Activated T-cell treated with anti-CD3 and anti-CD28 coated beads, Interleukin-2, amount 50 U/mL, for 72 hours (primary cell): ENCODE data around the gene ALDH3B2. TPM values are rescaled to one million over a fixed set of nuclear protein-coding genes. Genes with fewer than 3 reads are reported as not detected.
"Not testable (repeated sequence)": the region's sequence is repeated elsewhere in the genome, so short reads cannot be mapped to it uniquely, and the experiment has no call there.

ENCODE experiments used
- ATAC-seq, 2 donors: fragments of 150-1000 bp; cut with Tn5 transposase; replicated peaks in 1 of 2; 2 replicates each; pipeline ENCODE4 v1.10.0; 2021; ENCODE audit warnings: moderate library complexity in 2 of 2, mild to moderate bottlenecking in 1 of 2
- DNase-seq, 2 donors: peaks; one replicate each; pipeline ENCODE4 v3.0.0; 2021 to 2022; ENCODE audit warnings: mixed read lengths in 1 of 2
- H3K27ac Mint-ChIP-seq: one replicate; pipeline ENCODE4 v1.8.0; 2022; ENCODE audit warnings: mild to moderate bottlenecking, moderate library complexity, mixed read lengths
- H3K27me3 Mint-ChIP-seq: one replicate; pipeline ENCODE4 v1.8.0; 2022; ENCODE audit warnings: low read depth, mixed read lengths
- H3K36me3 Mint-ChIP-seq, 2 donors: one replicate each; pipeline ENCODE4 v1.8.0; 2022; ENCODE audit warnings: mixed read lengths in 2 of 2, mild to moderate bottlenecking in 1 of 2; ENCODE audit not compliant: insufficient read depth in 2 of 2
- H3K4me1 Mint-ChIP-seq: one replicate; pipeline ENCODE4 v1.8.0; 2022; ENCODE audit warnings: low read depth, mixed read lengths
- H3K4me3 Mint-ChIP-seq, 2 donors: one replicate each; pipeline ENCODE4 v1.8.0; 2022; ENCODE audit warnings: mild to moderate bottlenecking in 2 of 2, mixed read lengths in 2 of 2, moderate library complexity in 2 of 2
- H3K9me3 Mint-ChIP-seq, 2 donors: one replicate each; pipeline ENCODE4 v1.8.0; 2022; ENCODE audit warnings: mixed read lengths in 2 of 2
- total RNA-seq, 2 donors: library from RNA; stranded (reverse); gene quantifications; one replicate each; pipeline ENCODE4 v1.2.3, GENCODE V29; 2022

ALDH3B2 gene
- total RNA-seq, 2 donors from 2014 or later, result not detected

GRCh38 chr11:67620621-67621020 is 53.8 kb downstream of the ALDH3B2 start:
- not testable (repeated sequence) for ATAC-seq, H3K4me3 Mint-ChIP-seq, H3K36me3 Mint-ChIP-seq, H3K27me3 Mint-ChIP-seq, H3K9me3 Mint-ChIP-seq, H3K4me1 Mint-ChIP-seq, DNase-seq, H3K27ac Mint-ChIP-seq

- not testable (repeated sequence) for H3K36me3 Mint-ChIP-seq, H3K9me3 Mint-ChIP-seq, DNase-seq, ATAC-seq, H3K27ac Mint-ChIP-seq, H3K4me3 Mint-ChIP-seq, H3K27me3 Mint-ChIP-seq
- peaks cover 15% of the 10 kb centered on the region for H3K4me1 Mint-ChIP-seq
Observed at GRCh38 chr11:67619683-67620618, 54.5 kb downstream of the ALDH3B2 start.

GRCh38 chr11:67618901-67619659 is 55.3 kb downstream of the ALDH3B2 start:
- not testable (repeated sequence) for H3K27me3 Mint-ChIP-seq, H3K4me3 Mint-ChIP-seq, H3K36me3 Mint-ChIP-seq, DNase-seq, H3K27ac Mint-ChIP-seq, ATAC-seq, H3K9me3 Mint-ChIP-seq
- H3K4me1 Mint-ChIP-seq, result peaks cover 23% of the 10 kb centered on the region

- Mint-ChIP-seq H3K36me3 (peaks cover 0 to 2% of the 10 kb centered on the region in 2 donors), H3K9me3 (no peaks in the 10 kb centered on the region), H3K27ac (peak overlapping the region; percentile 78), H3K27me3 (no peaks in the 10 kb centered on the region), H3K4me1 (peaks cover 37% of the 10 kb centered on the region), H3K4me3 (peak overlapping the region; percentile 63 to 66)
- no peak for DNase-seq
- no peak for ATAC-seq
Observed at GRCh38 chr11:67617243-67617953, 57.0 kb downstream of the ALDH3B2 start.

GRCh38 chr11:67616431-67617242 is 57.8 kb downstream of the ALDH3B2 start:
- DNase-seq, result no peak
- ATAC-seq, result no peak
- H3K27me3 Mint-ChIP-seq, result no peaks in the 10 kb centered on the region
- H3K27ac Mint-ChIP-seq, result peak overlapping the region; percentile 78
- H3K4me1 Mint-ChIP-seq, result peaks cover 38% of the 10 kb centered on the region
- H3K4me3 Mint-ChIP-seq, result peak overlapping the region; percentile 75 to 86
- no peaks in the 10 kb centered on the region for H3K9me3 Mint-ChIP-seq
- H3K36me3 Mint-ChIP-seq, result peaks cover 0 to 2% of the 10 kb centered on the region in 2 donors

- Mint-ChIP-seq H3K36me3 (peaks cover 0 to 3% of the 10 kb centered on the region in 2 donors), H3K4me1 (peaks cover 38% of the 10 kb centered on the region), H3K27me3 (no peaks in the 10 kb centered on the region), H3K27ac (no peak overlapping the region), H3K4me3 (peak overlapping the region; percentile 75 to 86), H3K9me3 (no peaks in the 10 kb centered on the region)
- DNase-seq (no peak), ATAC-seq (peak in 1 of 2 donors; percentile 2)
Observed at GRCh38 chr11:67615728-67616430, 58.5 kb downstream of the ALDH3B2 start.

- Mint-ChIP-seq H3K27ac (peak overlapping the region; percentile 97), H3K9me3 (no peaks in the 10 kb centered on the region), H3K36me3 (peaks cover 0 to 4% of the 10 kb centered on the region in 2 donors), H3K27me3 (no peaks in the 10 kb centered on the region), H3K4me1 (peaks cover 38% of the 10 kb centered on the region), H3K4me3 (peak overlapping the region; percentile 81 to 86)
- DNase-seq, result peak; percentile 81 to 87
- ATAC-seq, result peak; percentile 45 to 59
Observed at GRCh38 chr11:67614730-67615714, 59.4 kb downstream of the ALDH3B2 start.

GRCh38 chr11:67613960-67614715 is 60.3 kb downstream of the ALDH3B2 start:
- Mint-ChIP-seq H3K4me1 (peaks cover 43% of the 10 kb centered on the region), H3K9me3 (no peaks in the 10 kb centered on the region), H3K27me3 (no peaks in the 10 kb centered on the region), H3K27ac (peak overlapping the region; percentile 97), H3K4me3 (peak overlapping the region; percentile 81 to 86), H3K36me3 (peaks cover 0 to 6% of the 10 kb centered on the region in 2 donors)
- peak; percentile 85 to 86 for DNase-seq
- peak; percentile 89 to 90 for ATAC-seq

- no peaks in the 10 kb centered on the region for H3K27me3 Mint-ChIP-seq
- no peak for ATAC-seq
- peaks cover 50% of the 10 kb centered on the region for H3K4me1 Mint-ChIP-seq
- DNase-seq, result no peak
- H3K36me3 Mint-ChIP-seq, result peaks cover under 1 to 13% of the 10 kb centered on the region in 2 donors
- H3K27ac Mint-ChIP-seq, result peak overlapping the region; percentile 97
- H3K9me3 Mint-ChIP-seq, result no peaks in the 10 kb centered on the region
- H3K4me3 Mint-ChIP-seq, result peak overlapping the region; percentile 81 to 86
Observed at GRCh38 chr11:67613313-67613959, 61.0 kb downstream of the ALDH3B2 start.

GRCh38 chr11:67612751-67613150 is 61.7 kb downstream of the ALDH3B2 start:
- Mint-ChIP-seq H3K9me3 (no peaks in the 10 kb centered on the region), H3K27me3 (no peaks in the 10 kb centered on the region), H3K4me1 (peaks cover 57% of the 10 kb centered on the region), H3K4me3 (no peak overlapping the region), H3K36me3 (peaks cover 2 to 14% of the 10 kb centered on the region in 2 donors), H3K27ac (no peak overlapping the region)
- DNase-seq (no peak), ATAC-seq (no peak)
